ENCODE data around the gene SARS2.
"Not testable (repeated sequence)": the region's sequence is repeated elsewhere in the genome, so short reads cannot be mapped to it uniquely, and the experiment has no call there.

The SARS2 gene

DNA sequence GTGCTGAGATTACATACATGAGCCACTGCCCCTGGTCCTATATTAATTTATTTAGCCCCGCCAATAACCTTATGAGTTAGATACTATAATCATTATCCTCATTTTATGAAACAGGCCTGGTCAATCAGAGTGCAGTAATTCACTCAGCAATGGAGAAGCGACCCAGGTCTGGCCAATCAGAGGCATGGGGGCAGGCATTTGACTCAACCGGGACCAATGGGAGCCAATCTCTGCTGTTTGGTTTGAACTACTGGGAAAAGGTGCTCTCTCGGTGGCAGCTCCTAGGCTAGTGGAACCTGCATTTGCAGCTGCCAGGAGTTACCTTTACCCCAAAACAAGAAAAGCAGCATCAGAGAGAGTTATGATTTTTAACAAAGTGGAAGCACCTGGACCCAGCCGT lies 37.7 kb downstream of the SARS2 start:
- DNase-seq (ENCODE audit: low read depth, low spot score), result no peak

DNA sequence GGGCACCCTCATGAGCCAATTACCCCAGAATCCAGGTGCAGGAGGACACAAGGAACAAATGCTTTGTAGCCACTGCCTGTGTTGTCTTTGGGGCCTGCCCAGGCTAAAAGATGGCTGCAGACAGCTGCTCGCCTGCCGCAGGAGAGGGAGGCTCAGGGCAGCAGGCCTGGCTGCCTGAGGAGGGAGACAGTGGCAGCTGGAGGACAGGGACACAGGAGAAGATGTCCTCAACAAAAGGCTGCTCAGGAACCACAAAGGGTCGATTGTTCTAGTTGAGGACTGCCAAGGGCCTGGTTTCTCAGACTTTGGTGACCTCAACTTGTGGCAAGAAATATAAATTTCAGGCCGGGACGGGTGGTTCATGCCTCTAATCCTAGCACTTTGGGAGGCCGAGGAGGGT lies 38.8 kb downstream of the SARS2 start:
- no peak for DNase-seq (ENCODE audit: low read depth, low spot score)

DNA sequence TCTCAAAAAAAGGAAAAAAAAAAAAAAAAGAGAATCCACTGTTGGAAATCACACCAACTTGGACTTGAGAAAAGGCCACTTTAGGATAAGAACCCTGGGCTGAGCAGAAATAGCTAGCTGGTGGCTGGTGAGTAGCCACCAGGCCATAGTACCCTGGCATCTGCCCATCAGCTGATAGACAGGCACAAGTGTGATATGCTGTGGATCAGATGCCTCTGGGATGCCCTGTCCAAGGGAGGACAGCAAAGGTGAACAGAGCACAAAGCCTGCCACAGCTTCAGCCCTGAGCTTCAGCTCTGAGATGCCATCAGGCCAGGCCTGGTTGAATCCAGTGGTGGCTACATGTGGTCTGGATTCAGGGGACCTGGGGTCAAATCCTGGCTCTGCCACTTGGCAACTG lies 39.9 kb downstream of the SARS2 start:
- DNase-seq (ENCODE audit: low read depth, low spot score), result no peak

DNA sequence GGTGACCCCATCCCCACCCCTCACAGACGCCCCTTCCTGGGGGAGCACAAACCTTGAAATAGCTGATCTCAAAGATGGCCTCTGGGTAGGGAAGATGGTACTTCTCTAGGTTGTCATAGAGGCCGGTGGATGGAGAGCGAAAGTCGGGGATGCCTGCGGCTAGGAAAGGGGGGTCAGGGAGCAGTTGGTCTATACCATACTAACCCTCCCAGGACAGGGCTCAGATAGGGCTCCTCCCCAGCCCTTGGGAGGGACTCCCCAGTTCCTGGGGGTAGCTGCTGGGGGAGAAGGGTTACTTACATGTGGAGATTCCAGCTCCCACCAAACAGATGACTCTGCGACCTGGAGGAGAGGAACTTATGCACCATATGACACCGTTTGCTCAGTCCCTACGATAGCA lies 40.8 kb downstream of the SARS2 start:
- DNase-seq (ENCODE audit: low read depth, low spot score), result no peak

DNA sequence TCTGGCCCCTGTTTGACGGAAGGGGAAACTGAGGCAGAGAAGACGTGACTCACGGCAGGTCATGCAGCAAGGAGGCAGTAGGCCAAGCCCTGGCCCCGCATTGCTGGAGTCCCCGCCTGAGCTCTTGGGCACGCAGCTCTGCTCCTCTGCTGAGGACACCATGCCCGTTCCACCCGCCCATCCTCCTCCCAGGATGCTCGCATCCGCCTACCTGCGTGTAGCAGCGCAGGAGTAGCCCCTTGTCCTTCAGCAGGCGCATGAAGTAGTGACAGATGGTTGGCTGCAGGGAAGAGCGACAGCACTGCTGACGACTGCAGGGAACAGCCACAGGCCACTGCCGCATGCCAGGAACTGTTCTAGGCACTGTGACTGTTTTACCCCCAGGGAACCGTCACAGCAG lies 41.7 kb downstream of the SARS2 start:
- no peak for DNase-seq (ENCODE audit: low read depth, low spot score)

DNA sequence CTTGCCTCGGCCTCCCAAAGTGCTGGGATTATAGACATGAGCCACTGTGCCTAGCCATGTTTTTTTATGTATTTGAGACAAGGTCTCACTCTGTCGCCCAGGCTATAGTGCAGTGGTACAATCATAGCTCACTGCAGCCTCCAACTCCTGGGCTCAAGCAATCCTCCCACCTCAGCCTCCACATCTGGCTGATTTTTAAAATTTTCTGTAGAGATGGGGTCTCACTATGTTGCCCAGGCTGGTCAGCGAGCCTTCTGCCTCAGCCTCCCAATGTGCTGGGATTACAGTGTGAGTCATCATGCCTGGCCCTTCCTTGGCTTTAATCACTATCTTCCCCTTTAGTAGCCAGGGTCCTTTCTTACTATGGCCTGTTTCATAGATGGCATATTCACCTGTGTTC lies 45.9 kb downstream of the SARS2 start:
- DNase-seq (ENCODE audit: low read depth, low spot score), result not testable (repeated sequence)

DNA sequence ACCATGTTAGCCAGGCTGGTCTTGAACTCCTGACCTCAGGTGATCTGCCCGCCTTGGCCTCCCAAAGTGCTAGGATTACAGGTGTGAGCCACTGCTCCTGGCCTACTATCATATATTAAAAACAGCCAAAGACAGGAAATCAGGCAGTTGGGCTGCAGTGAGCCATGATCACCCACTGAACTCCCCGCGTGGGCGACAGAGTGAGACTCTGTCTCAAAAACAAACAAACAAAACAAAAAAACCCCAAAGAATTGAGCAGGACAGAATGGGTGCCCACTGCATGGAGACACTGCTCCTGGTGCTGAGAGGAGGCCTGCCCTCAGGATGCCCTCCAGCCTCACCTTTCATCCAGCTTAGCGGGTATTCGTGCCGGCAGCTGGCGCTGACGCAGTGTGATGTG lies 47.3 kb downstream of the SARS2 start:
- DNase-seq (ENCODE audit: low read depth, low spot score), result no peak

DNA sequence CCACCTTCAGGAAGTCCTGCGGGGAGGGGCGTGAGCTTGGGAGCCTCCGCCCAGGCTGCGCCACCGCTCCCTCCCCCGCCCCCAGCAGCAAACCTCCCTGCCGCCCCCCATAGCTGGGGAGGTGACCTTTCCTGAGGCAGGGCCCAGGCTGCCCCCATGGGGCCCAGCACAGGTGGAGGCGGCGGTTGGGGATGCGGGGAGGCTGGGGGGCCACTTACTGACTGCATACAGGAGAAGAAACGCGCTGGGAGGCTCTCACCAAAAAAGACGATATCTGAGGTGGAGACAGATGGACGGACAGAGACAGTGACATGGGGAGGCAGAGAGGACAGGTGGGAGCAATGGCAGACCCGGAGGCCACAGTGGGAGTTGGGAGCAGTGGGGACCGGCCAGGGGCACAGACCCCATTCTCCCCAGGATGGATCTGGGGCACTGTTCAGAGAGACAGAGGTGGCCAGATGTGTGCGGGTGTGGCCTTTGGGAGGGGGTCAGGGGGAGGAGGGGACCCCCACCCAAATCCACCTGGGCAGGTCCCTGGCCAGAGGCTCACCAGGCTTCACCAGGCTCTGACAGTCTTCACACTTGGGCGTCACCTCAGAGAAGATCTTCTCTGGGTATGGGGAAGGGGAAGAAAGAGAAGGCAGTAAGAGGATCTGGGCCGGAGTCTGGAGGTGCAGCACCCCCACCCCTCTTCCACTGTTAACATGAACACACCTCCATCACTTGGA lies 49.5 kb downstream of the SARS2 start:
- DNase-seq (ENCODE audit: low read depth, low spot score), result no peak

DNA sequence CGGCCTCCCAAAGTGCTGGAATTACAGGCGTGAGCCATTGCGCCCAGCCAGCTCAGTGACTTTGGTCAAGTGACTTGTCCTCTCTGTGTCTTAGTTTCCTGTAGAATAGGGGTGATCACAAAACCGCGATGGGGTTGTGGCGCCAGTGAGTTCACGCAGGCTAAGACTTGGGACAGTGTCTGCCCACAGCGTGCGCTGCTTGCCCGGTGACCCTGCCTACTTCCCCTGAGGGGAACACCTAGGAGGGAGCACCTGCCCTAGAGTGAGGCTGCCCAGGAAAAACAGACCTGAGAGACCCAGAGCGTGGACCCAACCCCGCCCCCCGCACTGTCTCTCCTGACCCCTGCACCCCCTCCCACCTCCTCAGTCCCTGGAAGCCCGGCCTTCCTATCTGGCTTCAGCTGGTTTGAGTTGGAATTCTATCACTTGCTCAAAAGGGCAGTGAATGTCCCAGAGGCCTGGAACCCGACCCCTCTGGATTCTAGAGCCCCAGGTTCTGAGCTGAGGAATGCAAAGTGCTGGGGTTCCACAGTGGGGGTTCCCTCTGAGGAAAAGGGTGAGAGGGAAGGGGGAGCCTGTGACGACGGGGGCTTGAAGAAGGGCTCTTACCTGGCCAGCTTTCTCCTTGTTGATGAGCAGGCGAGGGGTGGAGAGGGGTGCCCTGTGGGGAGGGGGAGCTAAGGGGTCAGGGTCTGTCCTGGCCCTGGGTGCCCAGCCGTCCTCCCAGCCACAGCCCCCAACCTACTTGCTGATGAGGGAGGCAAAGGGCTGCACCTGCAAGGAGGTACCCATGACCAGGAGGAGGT lies 50.3 kb downstream of the SARS2 start:
- no peak for DNase-seq (ENCODE audit: low read depth, low spot score)

DNA sequence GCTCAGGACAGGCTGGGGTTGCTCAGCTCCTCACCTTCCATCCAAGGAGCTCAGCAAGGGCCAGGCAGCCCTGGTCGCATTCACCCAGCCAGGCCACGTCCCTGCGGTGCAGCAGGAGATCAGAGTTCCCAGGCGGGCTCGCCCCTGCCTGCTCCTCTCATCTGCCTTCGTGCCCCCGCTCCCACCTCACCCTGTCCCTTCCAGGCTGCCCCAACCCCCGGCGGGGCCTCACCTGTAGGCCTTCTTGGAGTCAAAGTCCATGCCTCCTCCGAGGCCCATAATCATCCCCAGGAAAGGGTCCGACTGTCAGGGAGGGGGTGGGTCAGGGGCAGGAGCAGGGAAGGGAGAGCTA lies 51.2 kb downstream of the SARS2 start:
- no peak for DNase-seq (ENCODE audit: low read depth, low spot score)

DNA sequence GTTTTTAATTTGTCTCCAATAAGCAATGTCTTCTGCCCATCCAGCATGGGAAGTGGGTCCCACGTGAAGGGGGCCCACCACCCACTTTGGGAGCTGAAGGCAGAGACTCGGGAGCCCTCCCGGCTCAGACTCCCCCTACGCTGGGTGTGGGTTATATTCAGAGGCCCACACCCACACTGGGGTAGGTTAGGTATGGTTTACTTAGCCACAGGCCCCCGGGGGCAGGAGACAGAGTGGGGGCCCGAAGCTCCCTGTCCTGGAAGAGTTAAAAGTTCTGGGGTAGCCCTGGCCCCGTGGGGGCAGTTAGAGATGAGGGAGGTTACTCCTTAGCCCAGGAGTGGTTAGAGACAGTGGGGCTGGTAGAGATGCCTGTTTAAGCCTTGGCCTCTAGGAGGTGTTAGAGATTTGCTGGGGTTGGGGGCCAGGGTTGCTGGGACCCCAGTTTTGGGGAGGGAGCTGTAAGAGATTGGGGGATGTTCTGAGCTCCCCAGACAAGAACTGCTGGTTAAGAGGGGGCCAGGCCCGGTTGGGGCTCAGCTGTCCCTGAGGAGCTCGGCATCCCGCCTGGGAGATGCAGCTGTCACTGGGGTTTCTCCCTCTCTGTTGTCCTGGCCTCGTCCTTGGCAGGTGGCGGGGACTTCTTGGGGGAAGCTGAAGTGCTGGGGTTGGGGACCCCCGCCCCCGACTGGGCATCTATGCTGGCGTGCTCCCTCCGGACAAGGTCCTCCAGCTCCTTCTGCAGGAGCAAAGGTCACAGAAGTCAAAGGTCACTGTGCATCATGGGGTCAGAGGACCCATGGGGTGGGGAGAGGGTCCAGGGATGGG lies 51.8 kb downstream of the SARS2 start:
- DNase-seq (ENCODE audit: low read depth, low spot score), result no peak

DNA sequence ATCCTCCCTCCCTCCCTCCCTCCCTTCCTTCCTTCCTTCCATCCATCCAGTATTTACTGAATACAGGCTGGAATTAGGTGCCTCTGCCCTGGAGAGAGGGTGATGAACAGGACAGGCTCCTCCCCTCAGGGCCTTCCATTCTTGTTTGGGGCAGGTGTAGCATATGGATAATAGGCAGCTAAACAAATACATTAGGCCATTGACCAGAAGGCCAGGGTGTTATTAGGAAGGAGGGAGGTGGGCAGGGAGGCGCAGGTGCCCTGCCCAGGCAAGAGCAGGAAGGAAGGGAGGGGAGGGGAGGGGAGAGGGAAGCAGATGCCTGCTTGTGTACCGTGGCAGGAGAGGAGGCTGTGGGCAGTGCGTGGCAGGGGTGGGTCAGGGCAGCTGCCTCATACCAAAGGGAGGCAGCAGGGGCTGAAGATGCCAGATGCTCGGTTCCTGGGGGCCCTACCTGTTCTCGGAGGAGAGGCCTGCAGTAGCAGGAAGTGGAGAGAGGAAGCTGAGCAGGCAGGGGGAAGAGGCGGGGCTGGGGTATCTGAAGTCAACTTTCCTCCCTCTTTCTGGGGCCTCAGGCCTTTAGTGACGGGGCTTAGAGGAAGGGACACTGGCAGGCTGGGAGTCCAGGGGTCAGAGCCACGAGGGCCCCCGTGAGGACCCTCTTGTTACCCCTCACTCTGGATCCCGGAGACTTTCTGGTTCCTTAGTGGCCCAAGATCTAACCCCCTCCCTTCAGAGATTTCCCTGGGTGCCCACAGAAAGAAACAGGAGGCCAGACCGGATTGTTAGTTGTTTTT lies 52.6 kb downstream of the SARS2 start, which contains the start of gene RINL:
RINL (minus strand) TSS at position 495 of the 794 bp plus-strand sequence. CDS start 1,533 bp downstream, outside the sequence.
- no peak for DNase-seq (ENCODE audit: low read depth, low spot score)

DNA sequence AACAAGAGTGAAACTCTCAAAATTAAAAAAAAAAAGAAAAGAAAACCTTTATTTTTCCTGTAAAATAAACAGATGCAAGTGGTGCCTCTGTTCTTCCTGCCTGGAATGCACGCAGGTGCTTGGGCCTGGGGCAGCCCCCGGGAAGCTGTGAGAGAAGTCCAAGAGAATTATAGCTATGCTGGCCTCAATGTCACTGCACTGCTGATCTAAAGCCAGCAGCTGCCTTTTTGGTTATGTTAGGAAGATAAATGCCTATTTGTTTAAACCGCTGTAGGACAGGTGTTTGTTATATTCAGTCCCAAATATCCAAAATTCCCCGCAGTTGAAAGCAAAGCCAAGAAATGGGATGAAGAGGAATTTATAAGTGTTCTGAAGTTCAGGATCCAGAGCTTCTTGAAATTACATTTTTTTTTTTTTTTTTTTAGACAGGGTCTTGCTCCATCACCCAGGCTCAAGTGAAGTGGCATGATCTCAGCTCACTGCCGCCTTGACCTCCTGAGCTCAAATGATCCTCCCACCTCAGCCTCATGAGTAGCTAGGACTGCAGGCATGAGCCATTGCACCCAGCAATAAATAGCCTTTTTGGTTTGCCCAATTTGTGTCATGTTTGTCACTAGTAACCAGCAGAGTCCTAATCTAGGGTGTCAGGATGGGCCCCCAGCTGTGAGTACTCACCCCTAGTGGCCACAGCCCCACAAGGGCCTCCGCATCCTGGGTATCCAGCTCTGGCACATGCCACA lies 54.7 kb downstream of the SARS2 start:
- DNase-seq (ENCODE audit: low read depth, low spot score), result no peak

DNA sequence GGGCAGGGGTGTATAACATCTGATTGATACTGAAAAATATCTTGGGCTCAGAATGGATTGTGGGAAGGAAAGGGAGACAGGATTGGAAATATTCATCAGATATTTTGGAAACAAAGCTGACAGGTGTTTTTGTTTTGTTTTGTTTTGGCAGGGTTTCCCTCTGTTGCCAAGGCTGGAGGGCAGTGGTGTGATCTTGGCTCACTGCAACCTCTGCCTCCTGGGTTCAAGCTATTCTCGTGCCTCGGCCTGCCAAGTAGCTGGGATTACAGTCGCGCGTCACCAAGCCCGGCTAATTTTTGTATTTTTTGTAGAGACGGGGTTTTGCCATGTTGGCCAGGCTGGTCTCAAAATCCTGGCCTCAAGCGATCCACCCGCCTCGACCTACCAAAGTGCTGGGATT lies 57.2 kb downstream of the SARS2 start:
- not testable (repeated sequence) for DNase-seq (ENCODE audit: low read depth, low spot score)

DNA sequence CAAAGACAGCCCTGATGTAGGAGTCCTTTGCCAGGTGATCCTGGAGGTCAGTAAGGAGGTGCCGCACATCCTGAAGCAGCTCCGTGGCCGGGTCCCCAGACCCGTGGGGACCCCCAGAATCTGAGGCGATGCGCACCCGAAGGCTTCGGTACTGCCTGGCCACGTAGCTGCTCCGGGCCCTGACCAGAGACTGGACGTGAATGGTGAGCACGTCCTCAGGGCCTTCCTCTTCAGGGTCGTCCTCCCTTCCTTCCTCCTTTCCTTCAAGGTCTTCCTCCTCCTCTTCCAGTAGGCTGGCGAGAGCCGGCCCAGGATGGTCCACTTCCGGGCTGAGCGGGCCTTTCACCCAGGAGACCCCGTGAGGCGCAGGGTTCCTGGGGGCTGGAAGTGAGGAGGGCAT lies 60.0 kb downstream of the SARS2 start:
- no peak for DNase-seq (ENCODE audit: low read depth, low spot score)

DNA sequence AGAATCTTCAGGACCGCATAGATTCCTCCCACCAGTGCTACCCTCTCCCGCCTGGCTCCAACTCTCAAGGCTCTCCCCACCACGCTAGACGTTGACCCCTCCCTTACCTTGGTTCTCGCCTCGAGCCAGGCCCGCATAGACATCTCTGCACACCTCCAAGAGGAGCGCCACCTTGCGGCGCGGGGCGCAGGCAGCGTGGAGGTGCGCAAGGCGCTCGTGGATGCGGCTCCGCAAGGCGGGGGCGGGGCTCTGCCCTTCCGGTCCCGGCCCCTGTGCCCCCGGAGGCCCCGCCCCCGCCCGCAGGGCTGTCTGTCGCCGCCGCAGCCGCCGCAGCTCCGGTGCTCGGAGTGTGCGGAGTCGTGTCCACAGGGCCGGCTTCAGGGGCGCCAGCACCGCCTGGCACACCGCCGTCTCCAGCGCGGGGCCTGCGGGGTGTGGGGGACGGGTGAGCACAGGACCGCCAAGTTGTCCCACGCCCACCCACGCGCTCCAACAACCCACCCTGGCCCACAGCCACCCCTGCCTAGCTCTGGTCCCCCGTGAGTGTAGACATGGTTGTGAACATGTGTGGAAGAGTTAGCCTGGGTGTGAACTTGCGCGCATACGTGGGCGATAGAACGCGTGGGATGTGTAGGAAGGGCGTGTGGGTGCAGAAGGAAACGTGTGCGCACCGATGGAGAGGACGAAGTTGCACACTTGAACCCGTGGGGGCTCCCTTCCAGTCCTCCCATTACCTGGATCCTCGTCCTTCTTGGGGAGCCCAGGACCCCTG lies 60.5 kb downstream of the SARS2 start:
- DNase-seq (ENCODE audit: low read depth, low spot score), result no peak

DNA sequence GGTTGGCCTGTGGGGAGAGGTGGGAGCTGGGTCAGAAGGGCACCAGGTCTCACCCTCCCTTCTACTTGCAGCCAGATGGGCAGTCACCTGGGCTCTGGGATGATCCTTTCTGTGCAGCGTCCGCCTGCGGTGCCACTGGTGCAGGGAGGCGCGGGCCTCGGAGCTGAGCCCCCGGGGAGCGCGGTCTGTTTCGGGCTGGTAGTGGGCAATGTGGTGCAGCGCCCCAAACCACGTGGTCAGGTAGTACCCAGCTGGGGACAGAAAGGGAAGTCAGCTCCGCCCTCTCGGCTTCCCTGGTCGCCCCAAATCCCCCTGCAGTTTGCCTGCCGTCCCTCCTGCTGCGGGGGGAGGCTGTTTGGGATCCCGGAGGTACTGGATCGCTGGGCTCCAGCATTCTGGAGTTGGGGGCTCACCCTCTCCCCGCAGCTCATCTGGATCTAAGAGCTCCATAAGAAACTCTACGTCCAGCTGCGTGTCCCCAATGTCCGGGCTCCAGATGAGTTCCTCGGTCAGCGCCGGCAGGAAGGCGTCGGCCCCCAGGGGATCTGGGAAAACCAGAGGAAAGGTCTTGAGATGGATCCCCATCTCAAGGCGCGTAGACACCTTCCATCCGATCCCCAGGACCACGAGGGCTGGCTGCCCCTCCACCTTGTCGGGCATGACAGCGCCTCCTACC lies 61.3 kb downstream of the SARS2 start:
- DNase-seq (ENCODE audit: low read depth, low spot score), result no peak

DNA sequence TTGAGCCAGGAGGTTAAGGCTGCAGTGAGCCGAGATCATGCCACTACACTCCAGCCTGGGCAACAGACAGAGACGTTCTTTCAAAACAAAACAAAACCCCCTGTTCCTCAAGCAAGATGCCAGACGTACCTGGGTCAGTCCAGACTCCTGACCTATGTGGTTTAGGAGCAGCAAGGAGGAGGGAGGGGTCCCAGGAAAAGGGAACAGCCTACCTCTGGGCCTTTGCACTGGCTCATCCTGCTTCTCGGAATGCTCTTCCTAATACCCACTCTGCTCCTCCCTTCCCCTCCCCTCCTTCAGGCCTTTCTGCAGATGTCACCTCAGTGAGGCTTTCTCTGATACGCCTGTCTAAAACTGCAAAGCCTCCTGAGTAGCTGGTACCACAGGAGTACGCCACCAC lies 62.0 kb downstream of the SARS2 start:
- DNase-seq (ENCODE audit: low read depth, low spot score), result no peak

DNA sequence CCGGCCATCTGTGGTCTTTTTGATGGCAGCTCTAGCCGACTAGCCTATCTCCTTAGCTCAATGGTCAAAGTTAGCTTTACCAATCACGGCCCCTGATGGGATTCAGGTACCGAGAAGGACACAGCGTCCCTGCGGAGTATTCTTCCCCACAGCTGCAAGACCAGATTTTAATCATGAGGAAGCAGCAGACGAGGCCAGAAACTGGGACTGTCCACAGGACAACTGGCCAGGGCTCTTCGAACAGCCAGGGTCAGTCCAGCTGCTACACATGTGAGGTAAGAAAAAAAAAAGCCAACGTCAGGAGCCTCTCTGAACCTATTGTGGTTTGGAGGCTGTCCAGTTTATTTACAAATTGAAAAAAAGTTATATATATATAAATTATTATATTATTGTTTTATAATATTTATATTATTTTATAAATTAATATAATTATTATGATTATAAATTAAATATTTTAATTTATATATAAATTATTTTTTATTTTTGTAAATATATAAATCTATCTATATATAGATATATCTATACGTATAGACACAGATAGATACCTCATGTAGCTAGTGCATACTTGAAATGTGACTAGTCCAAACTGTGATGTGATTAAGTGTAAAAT lies 63.3 kb downstream of the SARS2 start:
- no peak for DNase-seq (ENCODE audit: low read depth, low spot score)
